GM12878 (cell line): ENCODE data around the gene SLC34A1. TPM values are rescaled to one million over a fixed set of nuclear protein-coding genes. Genes with fewer than 3 reads are reported as not detected.

Experiments used
- ATAC-seq: fragments of 200-7000 bp; cut with Tn5 transposase; 3 replicates; pipeline ENCODE4 v1.9.1; 2020; ENCODE audit warnings: mild to moderate bottlenecking, moderate library complexity
- BruUV-seq: library from RNA; stranded (reverse); fragments of 400-500 nt; replicated peaks from 2 replicates; lab custom pipeline; 2021; lab: Mats Ljungman, UMichigan
- CTCF ChIA-PET: fragments of 300-600 bp; sonication (Branson Sonifier 250); formaldehyde crosslinking; extraction: SDS; loops from one replicate; lab custom pipeline; 2021; ENCODE audit warnings: inconsistent platforms; lab: Yijun Ruan, JAX
- POLR2A ChIA-PET: fragments of 350-600 bp; formaldehyde crosslinking; extraction: SDS; loops from one replicate; lab custom pipeline; 2021; ENCODE audit warnings: inconsistent platforms; lab: Charles Lee
- RAD21 ChIA-PET: fragments of 300-600 bp; sonication (Branson Sonifier 250); formaldehyde crosslinking; loops from one replicate; lab custom pipeline; 2023; ENCODE audit warnings: antibody characterized with exemption; ENCODE audit not compliant: unreplicated experiment; lab: Charles Lee
- SMC1A ChIA-PET: fragments of 300-600 bp; sonication (Branson Sonifier 250); formaldehyde crosslinking; loops from one replicate; lab custom pipeline; 2023; ENCODE audit not compliant: unreplicated experiment, uncharacterized antibody; lab: Charles Lee
- DNase-seq: peaks from one replicate; pipeline ENCODE4 v3.0.0-alpha.2; 2011; ENCODE audit warnings: low read depth, low spot score
- FAIRE-seq: peaks from 3 replicates; lab custom pipeline; 2011; peaks lifted over from hg19 to GRCh38; lab: Jason Lieb, UNC
- H2AFZ ChIP-seq: 2 replicates; pipeline ENCODE4 v1.6.0; 2011; ENCODE audit warnings: low read depth, low read length, control low read depth; ENCODE audit not compliant: control insufficient read depth
- H3K27ac ChIP-seq: 2 replicates; pipeline ENCODE4 v1.5.1; 2011; ENCODE audit warnings: control low read depth; ENCODE audit not compliant: control insufficient read depth, insufficient read depth
- H3K27me3 ChIP-seq, 2 experiments: replicated peaks in 1 of 2; 2 replicates each; pipeline versions ENCODE4 v1.6.0 to v1.6.1; 2011; ENCODE audit warnings: low read length in 1 of 2; ENCODE audit not compliant: control insufficient read depth in 2 of 2, insufficient read depth in 2 of 2
- H3K36me3 ChIP-seq, 2 experiments: 2 replicates each; pipeline ENCODE4 v1.5.1; 2011; ENCODE audit warnings: low read length in 1 of 2; ENCODE audit not compliant: control insufficient read depth in 2 of 2, insufficient read depth in 2 of 2
- H3K4me1 ChIP-seq: 2 replicates; pipeline ENCODE4 v1.6.1; 2011; ENCODE audit warnings: mild to moderate bottlenecking, low read length, moderate library complexity, mixed read lengths; ENCODE audit not compliant: control insufficient read depth, insufficient read depth
- H3K4me2 ChIP-seq: 2 replicates; pipeline ENCODE4 v1.6.0; 2011; ENCODE audit warnings: control low read depth; ENCODE audit not compliant: control insufficient read depth, insufficient read depth
- H3K4me3 ChIP-seq: fragments of 200-600 bp; sonication (generic); 2 replicates; pipeline ENCODE4 v1.5.1; 2016
- H3K79me2 ChIP-seq: 2 replicates; pipeline ENCODE4 v1.6.0; 2011; ENCODE audit warnings: low read length; ENCODE audit not compliant: control insufficient read depth, insufficient read depth
- H3K9ac ChIP-seq: 2 replicates; pipeline ENCODE4 v1.8.0; 2011; ENCODE audit warnings: low read length, control low read depth, mixed read lengths; ENCODE audit not compliant: control insufficient read depth, insufficient read depth
- H3K9me3 ChIP-seq: replicated peaks from 3 replicates; pipeline ENCODE4 v1.5.1; 2011; ENCODE audit warnings: mild to moderate bottlenecking, low read length; ENCODE audit not compliant: control insufficient read depth, insufficient read depth
- H4K20me1 ChIP-seq: 2 replicates; pipeline ENCODE4 v1.6.0; 2011; ENCODE audit not compliant: control insufficient read depth, insufficient read depth
- BCL11A ChIP-seq: IDR thresholded peaks from 2 replicates; pipeline ENCODE4 v1.6.1; 2011; ENCODE audit warnings: low read depth, low read length
- BCLAF1 ChIP-seq: fragments of 450-650 bp; IDR thresholded peaks from 2 replicates; pipeline ENCODE4 v1.6.1; 2017; ENCODE audit warnings: antibody characterized with exemption, mild to moderate bottlenecking, moderate library complexity
- CHD2 ChIP-seq: IDR thresholded peaks from 2 replicates; pipeline ENCODE4 v1.6.1; 2011; ENCODE audit warnings: low read depth, low read length, improper control_type of control experiment, borderline replicate concordance
- E4F1 ChIP-seq: fragments of 450-650 bp; IDR thresholded peaks from 2 replicates; pipeline ENCODE4 v1.6.1; 2018; ENCODE audit warnings: borderline replicate concordance, mild to moderate bottlenecking; ENCODE audit not compliant: partially characterized antibody
- IKZF2 ChIP-seq, 2 experiments: fragments of 450-650 bp; IDR thresholded peaks; 2 replicates each; pipeline ENCODE4 v1.6.1; 2017; ENCODE audit warnings: mild to moderate bottlenecking in 2 of 2, moderate library complexity in 2 of 2
- MYB ChIP-seq: fragments of 150-350 bp; IDR thresholded peaks from 2 replicates; pipeline ENCODE4 v1.6.1; 2014; ENCODE audit warnings: mild to moderate bottlenecking, low read depth, low read length, borderline replicate concordance
- NFYB ChIP-seq: IDR thresholded peaks from 2 replicates; pipeline ENCODE4 v1.6.1; 2011; ENCODE audit warnings: low read depth, mild to moderate bottlenecking, low read length, improper control_type of control experiment, moderate library complexity; ENCODE audit not compliant: insufficient read depth
- RBBP5 ChIP-seq: fragments of 200-600 bp; sonication (generic); conservative IDR thresholded peaks from 2 replicates; pipeline ENCODE4 v1.6.1; 2016
- RELA ChIP-seq: fragments of 450-650 bp; IDR thresholded peaks from 2 replicates; pipeline ENCODE4 v1.8.0; 2014; ENCODE audit warnings: borderline replicate concordance; ENCODE audit not compliant: partially characterized antibody
- TAF1 ChIP-seq: IDR thresholded peaks from 2 replicates; pipeline ENCODE4 v1.6.1; 2011; ENCODE audit warnings: mild to moderate bottlenecking, low read depth, low read length, borderline replicate concordance
- TARDBP ChIP-seq: IDR thresholded peaks from 2 replicates; pipeline ENCODE4 v1.6.1; 2016; ENCODE audit warnings: borderline replicate concordance
- TCF3 ChIP-seq: IDR thresholded peaks from 2 replicates; pipeline ENCODE4 v1.6.1; 2012; ENCODE audit warnings: low read depth, mild to moderate bottlenecking, low read length, borderline replicate concordance; ENCODE audit not compliant: insufficient read depth
- TCF7 ChIP-seq: IDR thresholded peaks from 2 replicates; pipeline ENCODE4 v1.6.1; 2014; ENCODE audit warnings: antibody characterized with exemption, borderline replicate concordance
- WRNIP1 ChIP-seq: IDR thresholded peaks from 2 replicates; pipeline ENCODE4 v1.6.1; 2011; ENCODE audit warnings: low read depth, low read length, improper control_type of control experiment, borderline replicate concordance
- YBX1 ChIP-seq: fragments of 450-650 bp; IDR thresholded peaks from 2 replicates; pipeline ENCODE4 v1.6.1; 2016; ENCODE audit warnings: antibody characterized with exemption
- WGBS: methylation state at CpG from one replicate; pipeline ENCODE4 v1.1.6; 2016; ENCODE audit warnings: low lambda C conversion rate; ENCODE audit not compliant: insufficient replicate concordance, insufficient coverage; ENCODE audit errors: missing lambda C conversion rate; 5-methylcytosine and 5-hydroxymethylcytosine counted together
- in situ Hi-C: fragments of 300-500 bp; cut with MboI; formaldehyde crosslinking; loops from 9 replicates; pipeline ENCODE4 v1.14.3; 2018; ENCODE audit warnings: mixed read lengths
- intact Hi-C: fragments of 100-400 bp; cut with micrococcal nuclease; formaldehyde crosslinking; loops from one replicate; pipeline ENCODE4 v1.14.2; 2022; ENCODE audit not compliant: unreplicated experiment
- polyA plus RNA-seq, 11 experiments: library from polyadenylated mRNA; depleted of rRNA in 4 of 11; unstranded in 6 of 11; stranded (reverse) in 5 of 11; fragments of >200 nt; fragmentation: Nextera tagmentation in 4 of 11; fragmentation: Illumina TruSeq in 1 of 11; extraction: Ambion mirVana in 4 of 11; extraction: Trizol in 1 of 11; gene quantifications; 1 replicate in 1 of 11; 2 replicates in 10 of 11; pipeline versions ENCODE4 v1.2.1 to v1.2.3, GENCODE V29; 2011 to 2016; ENCODE audit warnings: inconsistent platforms in 2 of 11, missing spikeins in 2 of 11, low read depth in 1 of 11
- total RNA-seq, 4 experiments: library from RNA; depleted of rRNA in 3 of 4; stranded (reverse); fragments of >200 nt in 3 of 4; fragmentation: Illumina TruSeq in 1 of 4; extraction: Trizol in 1 of 4; gene quantifications; 2 replicates each; pipeline versions ENCODE4 v1.2.1 to v1.2.3, GENCODE V29; 2013 to 2021

The SLC34A1 gene
- total and polyA plus RNA-seq, 10 of the 15 experiments (the other 5 are each of a cell fraction or from before 2014, with no cell fraction given): 0.03 to 0.14 (median 0.09) TPM; not detected in 2

GRCh38 chr5:177367323-177367848 is 16.8 kb upstream of the SLC34A1 start:
- Histone ChIP-seq H4K20me1 (no peaks in the 10 kb centered on the region), H3K27me3 (no peaks in the 10 kb centered on the region), H3K9ac (no peak overlapping the region), H3K9me3 (no peaks in the 10 kb centered on the region), H3K4me3 (no peak overlapping the region), H3K27ac (no peak overlapping the region), H3K36me3 (peaks cover 12 to 14% of the 10 kb centered on the region in 2 experiments), H2AFZ (no peak overlapping the region), H3K4me1 (peaks cover 56% of the 10 kb centered on the region), H3K4me2 (no peak overlapping the region), H3K79me2 (peaks cover 25% of the 10 kb centered on the region)
- intact Hi-C loops (no loop called here), in situ Hi-C loops (no loop called here)
- DNase-seq: no peak
- RAD21 ChIA-PET: interaction anchor here (0.7 to 0.8 kb wide), 2 partner anchors 11 to 22 kb away, joined by 3 read pairs; no protein-coding TSS in a partner anchor
- SMC1A ChIA-PET: no interaction called here
- POLR2A ChIA-PET: interaction anchor here (0.6 kb wide), 1 partner anchor 16 kb away, joined by 3 read pairs; no protein-coding TSS in a partner anchor
- no peak for ATAC-seq
- no peak for TF ChIP-seq WRNIP1
- no peak for TF ChIP-seq TCF7
- TF ChIP-seq BCL11A: no peak
- TF ChIP-seq IKZF2 (IDR thresholded peaks at IDR 0.05): no peak
- TF ChIP-seq MYB: no peak
- TF ChIP-seq BCLAF1: no peak
- no peak for TF ChIP-seq RBBP5
- TF ChIP-seq YBX1: no peak
- TF ChIP-seq RELA: no peak
- no peak for TF ChIP-seq TAF1
- no peak for TF ChIP-seq NFYB
- no peak for TF ChIP-seq CHD2
- TF ChIP-seq TARDBP: no peak
- TF ChIP-seq E4F1: no peak
- TF ChIP-seq TCF3: no peak
- WGBS: 98% methylated on average over 42 of the region's 46 CpGs
- BruUV-seq: no TSS peak
- FAIRE-seq: no peak
- CTCF ChIA-PET: no interaction called here
